ENCODE measurements around the gene OLFM2.

DNA sequence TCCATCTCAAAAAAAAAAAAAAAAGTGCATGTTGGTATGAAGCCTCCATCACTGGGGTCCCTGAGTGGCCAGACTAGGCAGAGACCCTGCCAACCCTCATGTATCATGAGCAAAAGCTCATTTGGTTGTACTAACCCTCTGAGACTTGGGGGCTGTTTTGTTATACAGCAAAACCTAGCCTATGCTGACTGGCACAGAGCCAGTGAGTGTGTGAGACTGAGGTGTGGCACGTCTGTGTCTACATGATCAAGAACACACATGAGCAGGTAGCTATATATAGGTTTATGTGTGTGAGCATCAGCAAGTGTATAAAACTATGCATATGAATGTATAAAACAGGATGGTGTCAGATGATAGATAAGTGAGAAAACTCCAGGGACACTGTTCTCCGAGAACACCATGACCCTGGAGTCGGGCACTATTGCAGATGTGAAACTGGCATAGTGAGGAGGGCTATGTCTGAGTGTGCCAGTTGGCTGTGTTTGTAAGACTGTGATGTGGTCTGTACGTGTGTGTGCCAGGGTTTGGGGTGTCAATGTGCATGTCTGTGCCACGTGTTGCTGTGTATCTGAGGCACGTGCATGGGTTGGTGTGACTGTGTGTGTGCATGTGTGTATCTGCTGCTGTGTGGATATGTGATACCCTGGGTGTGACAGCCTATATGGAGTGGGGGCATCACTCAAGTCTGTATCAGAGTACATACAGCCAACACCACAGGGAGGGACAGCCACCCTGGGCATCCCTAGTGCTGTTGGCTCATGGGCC, 44.5 kb downstream of the OLFM2 start:
- TF ChIP-seq, protein P1, sequence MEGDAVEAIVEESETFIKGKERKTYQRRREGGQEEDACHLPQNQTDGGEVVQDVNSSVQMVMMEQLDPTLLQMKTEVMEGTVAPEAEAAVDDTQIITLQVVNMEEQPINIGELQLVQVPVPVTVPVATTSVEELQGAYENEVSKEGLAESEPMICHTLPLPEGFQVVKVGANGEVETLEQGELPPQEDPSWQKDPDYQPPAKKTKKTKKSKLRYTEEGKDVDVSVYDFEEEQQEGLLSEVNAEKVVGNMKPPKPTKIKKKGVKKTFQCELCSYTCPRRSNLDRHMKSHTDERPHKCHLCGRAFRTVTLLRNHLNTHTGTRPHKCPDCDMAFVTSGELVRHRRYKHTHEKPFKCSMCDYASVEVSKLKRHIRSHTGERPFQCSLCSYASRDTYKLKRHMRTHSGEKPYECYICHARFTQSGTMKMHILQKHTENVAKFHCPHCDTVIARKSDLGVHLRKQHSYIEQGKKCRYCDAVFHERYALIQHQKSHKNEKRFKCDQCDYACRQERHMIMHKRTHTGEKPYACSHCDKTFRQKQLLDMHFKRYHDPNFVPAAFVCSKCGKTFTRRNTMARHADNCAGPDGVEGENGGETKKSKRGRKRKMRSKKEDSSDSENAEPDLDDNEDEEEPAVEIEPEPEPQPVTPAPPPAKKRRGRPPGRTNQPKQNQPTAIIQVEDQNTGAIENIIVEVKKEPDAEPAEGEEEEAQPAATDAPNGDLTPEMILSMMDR (IDR thresholded peaks at IDR 0.05), result no peak
- TF ChIP-seq POLR2A (IDR thresholded peaks at IDR 0.05), result no peak
